Caco-2 (cell line): ENCODE results near the gene CAPSL. TPM values are rescaled to one million over a fixed set of nuclear protein-coding genes. Genes with fewer than 3 reads are reported as not detected.

Source experiments
- BruUV-seq: library from RNA; stranded (reverse); fragments of 400-500 nt; replicated peaks from 2 replicates; lab custom pipeline; 2021; lab: Mats Ljungman, UMichigan
- CTCF ChIA-PET: fragments of 300-600 bp; sonication (Branson Sonifier 250); formaldehyde crosslinking; loops from one replicate; lab custom pipeline; 2022; ENCODE audit warnings: antibody characterized with exemption; lab: Charles Lee
- POLR2A ChIA-PET: fragments of 300-600 bp; sonication (Branson Sonifier 250); formaldehyde crosslinking; loops from one replicate; lab custom pipeline; 2022; ENCODE audit warnings: antibody characterized with exemption; lab: Charles Lee
- DNase-seq, 2 experiments: peaks; one replicate each; pipeline versions ENCODE4 v3.0.0 to v3.0.0-alpha.2; 2020 to 2022
- H3K27me3 ChIP-seq: replicated peaks from 2 replicates; pipeline ENCODE4 v1.6.0; 2011; ENCODE audit warnings: low read length; ENCODE audit not compliant: control insufficient read depth, insufficient read depth
- H3K36me3 ChIP-seq: 2 replicates; pipeline ENCODE4 v1.5.1; 2011; ENCODE audit warnings: low read length; ENCODE audit not compliant: control insufficient read depth, insufficient read depth
- H3K4me1 ChIP-seq: fragments of 250-450 bp; sonication (Bioruptor Pico); 2 replicates; pipeline ENCODE4 v1.5.1; 2020; ENCODE audit warnings: mild to moderate bottlenecking
- H3K4me3 ChIP-seq: 2 replicates; pipeline ENCODE4 v1.5.1; 2011; ENCODE audit warnings: low read depth, mild to moderate bottlenecking, control low read depth, low read length
- H3K9me3 ChIP-seq: fragments of 250-450 bp; sonication (Bioruptor Pico); 2 replicates; pipeline ENCODE4 v1.5.1; 2020; ENCODE audit warnings: mild to moderate bottlenecking, moderate library complexity
- H3K27ac Mint-ChIP-seq: one replicate; pipeline ENCODE4 v1.8.0; 2022; ENCODE audit warnings: mixed read lengths; ENCODE audit not compliant: unreplicated experiment
- H3K27me3 Mint-ChIP-seq: one replicate; pipeline ENCODE4 v1.8.0; 2022; ENCODE audit warnings: mixed read lengths; ENCODE audit not compliant: insufficient read depth, unreplicated experiment
- H3K36me3 Mint-ChIP-seq: one replicate; pipeline ENCODE4 v1.8.0; 2022; ENCODE audit warnings: mild to moderate bottlenecking, mixed read lengths; ENCODE audit not compliant: insufficient read depth, unreplicated experiment
- H3K4me1 Mint-ChIP-seq: one replicate; pipeline ENCODE4 v1.8.0; 2022; ENCODE audit warnings: low read depth, mixed read lengths; ENCODE audit not compliant: unreplicated experiment
- H3K4me3 Mint-ChIP-seq: one replicate; pipeline ENCODE4 v1.8.0; 2022; ENCODE audit warnings: mild to moderate bottlenecking, moderate library complexity, mixed read lengths; ENCODE audit not compliant: unreplicated experiment
- H3K9me3 Mint-ChIP-seq: one replicate; pipeline ENCODE4 v1.8.0; 2022; ENCODE audit warnings: mixed read lengths; ENCODE audit not compliant: unreplicated experiment
- intact Hi-C: fragments of 100-400 bp; cut with micrococcal nuclease; formaldehyde crosslinking; loops from one replicate; pipeline ENCODE4 v1.10.0; 2022; ENCODE audit not compliant: unreplicated experiment
- total RNA-seq: library from RNA; stranded (reverse); gene quantifications from 2 replicates; pipeline ENCODE4 v1.2.3, GENCODE V29; 2022
- TF ChIP-seq, protein P1 (sequence below), 2 experiments: fragments of 200-600 bp in 1 of 2; IDR thresholded peaks; 1 replicate in 1 of 2; 2 replicates in 1 of 2; pipeline versions ENCODE4 v1.5.1 to v1.8.0; 2011 to 2022; ENCODE audit warnings: antibody characterized with exemption in 1 of 2, control low read depth in 1 of 2, inconsistent platforms in 1 of 2, low read depth in 1 of 2, low read length in 1 of 2, mild to moderate bottlenecking in 1 of 2, moderate library complexity in 1 of 2; ENCODE audit not compliant: insufficient read depth in 1 of 2, severe bottlenecking in 1 of 2, unreplicated experiment in 1 of 2

CAPSL gene
- total RNA-seq, 1 experiment from 2014 or later: not detected

DNA sequence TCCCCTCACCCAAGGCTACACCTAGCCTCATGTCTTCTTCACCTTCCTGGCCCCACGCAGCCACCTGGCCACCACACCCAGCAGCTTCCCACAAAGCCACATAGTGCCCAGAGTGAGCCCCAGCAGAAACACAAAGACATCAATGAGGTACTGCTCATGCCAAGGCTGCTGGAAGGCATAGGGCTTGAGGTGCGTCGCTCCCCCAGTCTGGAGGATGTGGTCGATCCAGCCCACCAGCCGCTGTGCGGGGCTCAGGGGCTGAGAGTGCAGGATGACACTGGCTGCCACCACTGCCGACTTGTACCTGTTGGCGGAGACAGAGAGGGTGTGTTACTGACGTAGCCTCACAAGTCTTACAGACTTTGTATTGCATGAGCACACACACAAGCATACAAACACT, 15.8 kb upstream of the CAPSL start:
- peaks cover 30% of the 10 kb centered on the region for H3K27me3 Mint-ChIP-seq
- intact Hi-C loops: no loop called here
- BruUV-seq: no TSS peak
- H3K9me3 Mint-ChIP-seq: no peaks in the 10 kb centered on the region
- H3K4me1 Mint-ChIP-seq: no peaks in the 10 kb centered on the region
- DNase-seq: no peak
- H3K9me3 ChIP-seq: no peaks in the 10 kb centered on the region
- POLR2A ChIA-PET: no interaction called here
- TF ChIP-seq, protein P1, sequence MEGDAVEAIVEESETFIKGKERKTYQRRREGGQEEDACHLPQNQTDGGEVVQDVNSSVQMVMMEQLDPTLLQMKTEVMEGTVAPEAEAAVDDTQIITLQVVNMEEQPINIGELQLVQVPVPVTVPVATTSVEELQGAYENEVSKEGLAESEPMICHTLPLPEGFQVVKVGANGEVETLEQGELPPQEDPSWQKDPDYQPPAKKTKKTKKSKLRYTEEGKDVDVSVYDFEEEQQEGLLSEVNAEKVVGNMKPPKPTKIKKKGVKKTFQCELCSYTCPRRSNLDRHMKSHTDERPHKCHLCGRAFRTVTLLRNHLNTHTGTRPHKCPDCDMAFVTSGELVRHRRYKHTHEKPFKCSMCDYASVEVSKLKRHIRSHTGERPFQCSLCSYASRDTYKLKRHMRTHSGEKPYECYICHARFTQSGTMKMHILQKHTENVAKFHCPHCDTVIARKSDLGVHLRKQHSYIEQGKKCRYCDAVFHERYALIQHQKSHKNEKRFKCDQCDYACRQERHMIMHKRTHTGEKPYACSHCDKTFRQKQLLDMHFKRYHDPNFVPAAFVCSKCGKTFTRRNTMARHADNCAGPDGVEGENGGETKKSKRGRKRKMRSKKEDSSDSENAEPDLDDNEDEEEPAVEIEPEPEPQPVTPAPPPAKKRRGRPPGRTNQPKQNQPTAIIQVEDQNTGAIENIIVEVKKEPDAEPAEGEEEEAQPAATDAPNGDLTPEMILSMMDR (IDR thresholded peaks at IDR 0.05; ENCODE audit: insufficient read depth in 1 of 2, low read depth in 1 of 2, low read length in 1 of 2, severe bottlenecking in 1 of 2, unreplicated experiment in 1 of 2): no peak
- no peaks in the 10 kb centered on the region for H3K36me3 Mint-ChIP-seq
- no peaks in the 10 kb centered on the region for H3K36me3 ChIP-seq
- H3K27me3 ChIP-seq: no peaks in the 10 kb centered on the region; the same call in none of the 2 replicates
- H3K4me3 ChIP-seq: no peak overlapping the region
- no peak overlapping the region for H3K27ac Mint-ChIP-seq
- CTCF ChIA-PET: no interaction called here
- H3K4me1 ChIP-seq: no peaks in the 10 kb centered on the region
- H3K4me3 Mint-ChIP-seq: no peak overlapping the region

DNA sequence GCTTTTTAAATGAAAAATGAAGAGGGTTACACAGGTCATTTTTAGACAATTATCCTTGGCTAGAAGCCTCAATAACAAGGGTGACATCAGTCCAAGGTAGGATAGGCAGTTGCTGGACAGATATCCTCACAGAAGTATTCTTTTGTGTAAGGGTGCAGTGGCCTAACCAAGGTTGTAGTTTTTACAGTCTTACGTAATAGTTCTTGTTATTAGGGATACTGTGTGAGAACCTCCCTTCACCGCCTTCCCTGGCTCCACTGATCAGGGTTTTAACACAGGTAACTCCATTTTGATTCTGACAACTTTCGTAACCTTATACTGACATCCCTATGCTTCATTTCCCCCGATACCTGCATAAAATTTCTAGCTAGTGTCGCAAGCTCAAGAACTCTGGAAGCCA, 8.7 kb upstream of the CAPSL start:
- no TSS peak for BruUV-seq
- ChIA-PET CTCF (no interaction called here), POLR2A (no interaction called here)
- Mint-ChIP-seq H3K4me3 (no peak overlapping the region), H3K27ac (no peak overlapping the region), H3K36me3 (no peaks in the 10 kb centered on the region), H3K4me1 (no peaks in the 10 kb centered on the region), H3K27me3 (peaks cover 20% of the 10 kb centered on the region), H3K9me3 (no peaks in the 10 kb centered on the region)
- intact Hi-C loops: no loop called here
- Histone ChIP-seq H3K27me3 (no peaks in the 10 kb centered on the region), H3K4me1 (no peaks in the 10 kb centered on the region), H3K9me3 (peaks cover 5% of the 10 kb centered on the region; the same call in 1 of the 2 replicates), H3K4me3 (no peak overlapping the region), H3K36me3 (no peaks in the 10 kb centered on the region)
- TF ChIP-seq, protein P1 (IDR thresholded peaks at IDR 0.05; ENCODE audit: insufficient read depth in 1 of 2, low read depth in 1 of 2, low read length in 1 of 2, severe bottlenecking in 1 of 2, unreplicated experiment in 1 of 2): no peak
- no peak for DNase-seq

DNA sequence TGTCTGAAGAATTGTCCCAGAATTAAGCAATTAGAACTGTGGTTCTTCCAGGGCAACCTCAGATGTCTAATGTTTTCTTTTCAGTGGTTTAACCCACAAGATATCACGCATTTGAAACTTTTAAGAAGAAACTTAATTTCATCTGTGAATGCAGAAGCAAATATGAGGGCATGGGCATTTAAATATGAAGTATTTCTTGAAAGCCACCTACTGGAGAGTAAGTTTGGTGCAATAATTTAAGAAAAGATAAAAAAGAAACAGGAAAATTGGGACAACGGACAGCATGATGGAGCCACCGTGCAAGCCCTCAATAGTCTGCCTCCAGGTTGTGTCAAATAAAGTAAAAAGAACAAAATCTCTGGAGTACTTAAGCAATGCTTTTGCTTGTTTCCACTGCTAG, 1.2 kb upstream of the CAPSL start:
- H3K27me3 Mint-ChIP-seq: peaks cover 5% of the 10 kb centered on the region
- no peaks in the 10 kb centered on the region for H3K27me3 ChIP-seq
- H3K4me1 Mint-ChIP-seq: no peaks in the 10 kb centered on the region
- CTCF ChIA-PET: no interaction called here
- BruUV-seq: no TSS peak
- H3K4me1 ChIP-seq: no peaks in the 10 kb centered on the region
- intact Hi-C loops: no loop called here
- no peaks in the 10 kb centered on the region for H3K36me3 Mint-ChIP-seq
- peaks cover under 1% of the 10 kb centered on the region; the same call in 1 of the 2 replicates for H3K9me3 ChIP-seq
- H3K36me3 ChIP-seq: no peaks in the 10 kb centered on the region
- no peak overlapping the region for H3K4me3 ChIP-seq
- no peak overlapping the region for H3K27ac Mint-ChIP-seq
- TF ChIP-seq, protein P1 (IDR thresholded peaks at IDR 0.05; ENCODE audit: insufficient read depth in 1 of 2, low read depth in 1 of 2, low read length in 1 of 2, severe bottlenecking in 1 of 2, unreplicated experiment in 1 of 2): no peak
- POLR2A ChIA-PET: no interaction called here
- DNase-seq: no peak
- H3K9me3 Mint-ChIP-seq: no peaks in the 10 kb centered on the region
- no peak overlapping the region for H3K4me3 Mint-ChIP-seq
